Activated effector memory CD4-positive, alpha-beta T cell treated with anti-CD3 and anti-CD28 coated beads, Interleukin-2, amount 50 U/mL, for 16 hours (primary cell): ENCODE data around the gene SETBP1.

ENCODE experiments used
- DNase-seq: peaks from one replicate; pipeline ENCODE4 v3.0.0-alpha.2; 2020

Gene SETBP1

DNA sequence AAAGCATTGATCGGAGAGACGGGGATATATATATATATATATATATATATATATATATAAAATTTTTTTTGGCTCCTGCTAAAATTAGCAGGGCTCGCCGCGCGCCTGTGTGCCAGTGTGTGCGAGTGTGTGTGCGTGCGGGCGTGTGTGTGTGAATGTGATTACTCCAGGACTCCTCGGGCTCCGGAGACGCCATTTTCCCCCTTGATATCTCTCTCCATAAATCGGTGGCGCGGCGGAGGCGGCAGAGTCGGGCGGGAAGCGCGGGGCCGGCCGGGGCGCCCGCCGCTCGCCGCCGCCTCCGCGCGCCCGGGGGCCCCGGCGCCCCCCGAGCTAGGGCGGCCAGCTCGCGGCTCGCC is 795 bp upstream of the SETBP1 start:
- DNase-seq: peak; percentile 68

DNA sequence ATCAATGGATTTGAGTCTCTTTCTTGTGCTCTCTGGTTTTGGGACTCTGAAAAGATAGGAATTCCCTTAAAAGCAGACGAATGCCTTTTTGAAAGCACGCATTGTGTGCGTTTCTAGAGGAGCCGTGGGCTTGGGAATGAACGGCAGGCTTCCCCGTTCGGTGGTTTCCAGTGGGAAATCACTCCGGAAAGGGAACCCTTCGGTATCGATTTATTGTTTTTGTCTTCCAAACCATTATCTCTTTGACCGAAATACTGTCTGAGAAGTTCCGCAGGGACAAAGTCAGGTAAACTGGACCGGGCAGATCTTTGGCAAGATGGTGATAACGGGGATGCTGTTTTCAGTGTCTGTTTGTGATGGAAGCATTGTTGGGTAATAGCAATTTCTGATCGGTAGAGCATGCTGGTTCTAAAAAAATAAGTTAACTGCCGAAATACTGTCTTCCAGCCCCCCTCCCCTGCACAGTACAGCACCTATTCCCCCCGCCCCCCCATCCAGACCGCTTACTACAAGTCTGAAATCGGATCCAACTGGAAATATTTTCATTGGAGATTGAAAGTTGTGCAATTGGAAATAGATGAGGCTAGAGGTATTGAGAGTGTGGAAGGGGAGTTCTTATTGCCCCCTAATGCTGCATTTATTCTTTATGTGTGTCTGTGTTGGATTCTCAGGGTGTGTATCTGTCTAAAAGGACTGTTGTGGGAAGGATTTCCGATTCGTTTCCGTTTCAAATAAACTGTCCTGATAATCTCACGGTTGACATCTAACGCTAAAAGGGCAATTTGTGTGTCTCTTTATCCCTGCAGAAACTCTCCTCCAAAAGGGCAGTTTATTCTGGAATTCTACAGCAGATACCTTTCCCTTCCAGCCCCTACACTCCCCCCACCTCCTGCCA is 635 bp downstream of the SETBP1 start:
- no peak for DNase-seq

DNA sequence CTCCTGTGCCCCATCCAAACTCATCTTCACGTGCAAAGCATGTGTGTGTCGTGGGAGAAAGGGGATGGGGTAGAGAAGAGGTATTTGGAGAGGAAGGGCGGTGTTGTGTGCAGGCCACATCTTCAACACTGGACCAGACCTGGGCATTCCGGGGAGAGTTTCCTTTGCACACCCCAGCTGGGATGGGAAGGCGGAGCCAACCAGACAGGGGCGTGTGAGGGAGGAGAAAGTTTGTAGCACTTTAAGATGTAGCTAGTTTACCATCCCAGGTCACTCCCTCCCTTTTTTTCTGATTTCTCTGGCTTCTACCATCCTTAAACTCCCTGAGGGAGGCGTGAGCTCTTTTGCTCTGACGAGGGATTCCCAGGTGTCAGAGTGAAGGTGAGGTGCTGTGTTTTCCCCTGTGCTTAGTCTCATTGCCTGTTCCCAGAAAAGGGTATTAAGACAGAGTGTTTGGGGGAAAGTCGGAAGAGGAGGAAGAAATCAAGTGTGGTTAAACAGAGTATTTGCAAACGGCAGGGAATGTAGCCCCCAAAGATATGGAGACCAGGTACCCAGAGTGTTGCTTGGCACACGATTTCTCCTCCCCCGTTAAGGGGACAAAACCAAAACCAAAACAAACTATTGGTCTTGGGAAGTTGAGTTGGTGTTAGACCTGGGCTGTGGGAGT is 1.6 kb downstream of the SETBP1 start:
- DNase-seq: no peak

DNA sequence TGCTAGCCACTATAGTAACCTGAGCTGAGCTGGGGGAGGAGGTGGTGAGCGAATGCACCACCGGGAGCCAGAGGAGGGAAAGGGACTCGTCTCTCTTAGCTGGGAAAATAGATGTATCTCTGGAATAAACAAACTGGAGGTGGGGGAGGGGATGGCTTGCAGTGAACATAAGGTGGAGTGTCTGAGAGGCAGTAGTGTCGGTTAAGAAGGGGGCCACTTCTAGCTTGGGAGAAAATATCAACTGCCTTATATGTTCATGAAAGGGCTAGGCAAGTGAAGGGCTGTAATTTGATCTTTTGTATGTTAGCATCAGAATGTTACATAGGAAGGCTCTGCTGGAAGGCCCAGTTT is 2.2 kb downstream of the SETBP1 start:
- no peak for DNase-seq

DNA sequence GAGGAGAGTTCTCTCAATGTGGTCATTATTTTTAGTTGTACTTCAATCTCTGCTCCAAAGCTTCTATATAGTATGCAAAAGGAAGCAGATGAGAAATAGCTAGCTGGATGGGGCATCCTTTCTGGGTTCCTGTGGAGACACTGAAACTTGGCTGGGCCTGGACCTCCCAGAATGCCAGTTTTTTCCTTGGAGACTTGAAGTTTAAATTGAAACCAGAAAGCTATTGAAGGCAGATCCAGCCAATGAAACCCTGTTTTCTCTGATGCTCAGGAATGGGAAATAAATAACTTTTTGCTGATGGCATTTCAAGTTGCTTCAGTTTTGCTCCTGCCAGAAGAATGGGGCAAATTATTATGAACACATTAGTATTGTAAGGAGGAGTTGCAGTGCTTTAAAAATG is 2.9 kb downstream of the SETBP1 start:
- no peak for DNase-seq

DNA sequence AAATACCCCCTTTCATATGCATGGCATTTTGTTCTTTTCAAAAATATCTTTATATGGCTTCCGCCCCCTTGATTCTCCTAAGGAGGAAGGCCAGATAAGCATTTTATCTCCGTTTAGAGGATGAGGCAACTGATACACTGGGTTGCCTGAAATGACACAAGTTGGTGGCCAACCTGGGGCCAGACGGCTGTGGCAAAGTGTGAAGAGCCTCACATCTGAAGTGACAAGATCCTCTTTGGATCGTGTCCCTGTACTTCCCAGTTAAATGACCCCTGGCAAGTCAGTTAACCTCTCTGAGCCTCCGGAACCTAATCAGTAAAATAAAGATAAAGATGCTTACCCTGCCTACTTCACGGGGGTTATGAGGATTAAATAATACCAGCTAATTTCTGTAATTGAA is 4.6 kb downstream of the SETBP1 start:
- DNase-seq: no peak

DNA sequence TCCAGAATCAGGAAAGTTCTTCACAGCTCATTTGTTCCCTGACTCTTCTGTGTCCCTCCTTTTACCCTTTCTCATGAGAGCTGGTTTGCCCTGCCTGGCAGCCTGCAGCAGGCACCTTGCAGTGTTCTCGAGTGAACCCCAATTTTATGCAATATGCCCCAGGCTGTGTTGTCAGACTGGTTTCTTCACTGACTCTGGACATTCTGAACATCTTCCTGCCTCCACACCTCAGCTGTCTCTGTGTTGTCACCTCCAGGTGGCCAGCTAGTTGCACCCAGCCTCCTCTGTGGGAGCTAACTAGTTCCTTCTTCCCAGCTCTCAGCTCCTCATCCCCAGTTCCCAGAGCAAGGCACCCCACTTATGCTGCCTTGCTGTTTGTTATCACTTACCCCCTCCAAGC is 5.5 kb downstream of the SETBP1 start:
- no peak for DNase-seq

DNA sequence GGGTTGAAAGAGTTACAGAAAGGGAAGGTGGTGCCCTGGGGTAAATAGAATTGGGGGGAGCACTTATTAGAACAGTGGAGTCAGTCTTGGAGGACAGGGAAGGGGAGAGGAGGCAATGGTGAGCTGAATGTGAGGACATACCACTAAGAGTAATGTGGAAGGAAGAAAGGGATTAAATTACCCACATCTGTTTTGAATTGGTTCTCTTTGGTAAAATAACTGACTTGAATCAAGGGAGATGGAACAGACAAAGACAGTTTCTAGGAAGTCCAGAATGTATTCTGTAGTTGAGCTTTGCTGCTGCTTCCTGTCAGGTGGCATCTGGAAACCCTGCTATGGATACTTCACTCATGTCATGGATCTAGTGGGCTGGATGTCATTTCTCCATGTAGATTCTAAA is 6.7 kb downstream of the SETBP1 start:
- DNase-seq: no peak

DNA sequence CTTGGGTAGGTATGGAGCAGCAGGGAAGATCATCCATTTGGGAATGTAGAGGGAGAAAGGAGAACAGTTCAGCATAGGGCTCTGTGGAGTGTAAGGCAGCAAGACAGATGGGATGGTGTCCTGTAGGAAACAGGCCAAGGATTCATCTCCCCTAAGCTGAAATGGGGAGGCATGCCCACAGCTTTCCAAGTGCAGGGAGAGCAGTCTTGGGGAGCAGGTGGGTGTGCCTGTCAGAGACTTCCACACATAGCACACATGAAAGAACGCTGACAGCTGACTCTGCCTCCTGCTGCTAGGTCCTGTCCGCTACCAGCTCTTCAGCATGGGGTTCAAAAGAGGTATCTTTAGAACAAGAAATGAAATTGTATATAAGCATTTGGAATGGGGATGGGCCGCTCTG is 9.0 kb downstream of the SETBP1 start:
- no peak for DNase-seq

DNA sequence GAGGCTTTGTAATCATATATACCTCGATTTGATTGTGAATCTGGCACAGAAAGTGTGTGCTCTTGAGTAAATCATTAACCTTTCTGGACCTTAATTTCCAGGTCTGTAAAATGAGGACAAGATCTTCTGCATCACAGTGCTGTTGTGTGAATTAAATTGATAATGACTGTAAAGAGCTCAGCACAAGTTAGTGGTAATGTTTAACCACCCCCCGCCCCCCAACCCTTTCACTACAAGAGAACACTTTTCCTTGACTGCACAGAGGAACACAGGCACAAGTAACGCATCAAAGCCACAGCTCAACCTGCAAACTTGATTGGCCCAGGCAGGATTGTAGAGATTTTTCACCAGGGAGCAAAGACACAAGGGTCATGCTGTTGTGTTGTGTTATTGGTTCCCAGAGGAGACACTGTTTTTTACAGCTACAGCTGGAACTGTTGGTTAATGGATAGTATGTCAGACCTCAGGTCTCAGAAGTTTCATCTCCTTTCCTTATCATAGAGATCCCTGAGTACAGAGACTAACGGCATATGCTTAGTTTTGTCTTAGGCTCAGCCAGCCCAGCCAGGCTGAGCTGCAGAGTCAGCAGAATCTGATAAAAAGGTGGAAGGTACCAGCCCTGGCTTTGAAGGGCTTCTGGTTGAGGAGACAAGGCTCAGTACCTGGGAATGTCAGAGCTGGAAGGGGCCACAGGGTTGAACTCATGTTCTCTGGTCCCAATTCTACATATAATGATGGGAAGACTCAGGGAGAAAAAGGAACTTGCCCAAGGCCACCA is 10.6 kb downstream of the SETBP1 start:
- no peak for DNase-seq

DNA sequence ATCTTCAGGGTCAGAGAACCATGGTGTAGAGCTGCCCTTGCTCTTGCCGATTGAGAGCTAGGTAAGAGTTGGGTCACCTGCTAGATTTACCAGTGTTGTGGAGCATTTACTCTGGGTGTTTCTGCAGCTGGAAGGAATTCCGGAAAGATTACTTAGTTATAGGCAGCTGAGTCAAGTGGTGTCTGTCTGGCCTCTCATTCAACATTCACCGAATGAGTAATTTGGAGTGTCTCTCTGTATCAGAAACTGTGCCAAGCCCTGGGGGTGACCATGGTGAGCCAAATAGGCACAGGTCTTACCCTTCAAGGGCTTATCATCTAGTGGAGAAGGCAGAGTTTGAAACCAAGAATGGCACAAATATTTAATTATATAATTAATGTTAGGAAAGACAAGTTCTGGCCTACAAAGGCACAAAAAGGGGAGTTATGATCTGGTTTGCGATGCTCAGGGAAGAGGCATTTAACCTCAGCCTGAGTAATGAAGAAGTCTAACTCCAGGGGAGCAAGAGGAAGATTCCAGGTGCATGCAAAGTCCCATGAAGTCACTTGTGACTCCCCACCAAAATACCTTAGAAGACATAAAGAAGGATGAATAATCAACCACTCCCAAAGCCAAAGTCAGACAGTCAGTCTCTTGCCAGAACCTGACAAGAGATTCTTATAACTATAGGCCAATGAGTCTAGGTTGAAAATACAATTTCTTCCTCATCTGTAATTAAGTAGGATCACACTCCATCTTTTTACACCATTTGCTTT is 12.5 kb downstream of the SETBP1 start:
- no peak for DNase-seq

DNA sequence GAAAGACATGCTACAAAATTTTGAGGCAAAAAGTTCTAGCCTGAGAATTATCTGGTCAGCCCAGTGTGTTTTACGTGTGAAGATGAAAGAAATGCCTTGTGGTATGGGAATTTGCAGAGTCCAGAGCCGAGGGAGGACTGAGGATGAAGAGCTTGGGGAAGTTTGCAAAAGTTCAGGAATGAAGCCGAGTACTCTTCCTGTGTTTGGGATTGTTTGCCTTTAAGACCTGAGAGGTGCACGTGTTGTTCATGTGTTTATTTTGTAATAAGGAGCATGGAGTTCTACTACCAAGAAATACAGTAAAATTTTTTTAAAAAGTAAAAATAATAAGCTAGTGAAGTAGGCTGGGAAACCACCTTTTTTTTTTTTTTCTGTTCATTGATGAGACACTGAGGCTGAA is 14.8 kb downstream of the SETBP1 start:
- DNase-seq: no peak

DNA sequence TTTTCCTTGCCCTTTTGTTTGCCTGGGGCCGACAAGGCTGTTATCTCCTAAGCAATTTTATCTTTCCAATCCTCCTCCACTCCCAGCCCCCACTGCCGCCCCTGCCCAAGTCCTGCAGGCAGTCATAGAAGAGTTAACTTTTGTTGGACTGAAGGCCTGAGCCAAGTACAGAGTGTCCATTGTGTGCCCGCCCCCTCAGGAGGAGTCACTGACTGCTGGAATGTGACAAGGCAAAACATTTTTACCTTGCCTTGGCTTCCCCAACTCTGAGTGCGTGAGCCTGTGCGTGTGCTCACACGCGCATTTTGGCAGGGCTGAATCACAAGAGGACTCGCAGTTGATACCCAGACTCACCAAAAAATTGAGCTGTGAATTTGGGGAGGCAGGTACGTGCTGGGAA is 16.2 kb downstream of the SETBP1 start:
- no peak for DNase-seq

DNA sequence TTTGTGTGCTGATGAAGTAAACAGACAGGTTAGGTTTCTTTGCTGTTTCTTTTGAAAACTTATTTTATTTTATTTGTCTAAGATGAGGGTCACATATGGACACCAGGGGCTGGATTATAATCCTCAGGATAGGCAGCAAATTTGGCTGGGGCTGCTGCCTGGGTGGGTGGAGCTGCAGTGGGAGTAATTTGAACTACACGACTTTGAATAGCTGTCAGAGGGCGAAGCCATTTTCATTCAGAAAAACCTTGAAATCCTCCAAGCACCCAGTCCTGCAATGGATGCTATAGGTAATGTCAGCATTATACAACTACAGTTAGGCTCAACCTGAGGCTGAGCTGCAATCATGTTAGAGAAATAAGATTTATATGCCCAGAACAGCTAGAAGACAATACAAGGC is 16.6 kb downstream of the SETBP1 start:
- no peak for DNase-seq

DNA sequence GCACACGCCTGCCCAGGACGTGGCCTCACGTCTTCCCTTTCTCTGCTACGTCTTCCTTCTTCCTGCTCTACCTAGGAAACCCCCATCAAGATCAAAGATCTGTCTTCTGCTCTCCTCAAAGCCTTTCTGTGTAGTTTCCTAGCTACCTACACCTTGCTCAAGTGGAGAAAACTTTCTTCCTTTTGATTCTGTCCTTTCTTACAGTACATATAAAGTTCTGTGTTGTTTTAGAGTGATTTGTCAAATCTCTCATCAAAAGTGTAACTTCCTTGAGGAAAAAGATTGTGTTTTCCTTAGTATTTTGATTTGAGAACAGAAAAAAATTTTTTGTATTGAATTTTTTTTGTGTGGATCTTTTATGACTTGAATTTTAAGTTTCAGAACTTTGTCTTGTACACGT is 17.8 kb downstream of the SETBP1 start:
- DNase-seq: no peak

DNA sequence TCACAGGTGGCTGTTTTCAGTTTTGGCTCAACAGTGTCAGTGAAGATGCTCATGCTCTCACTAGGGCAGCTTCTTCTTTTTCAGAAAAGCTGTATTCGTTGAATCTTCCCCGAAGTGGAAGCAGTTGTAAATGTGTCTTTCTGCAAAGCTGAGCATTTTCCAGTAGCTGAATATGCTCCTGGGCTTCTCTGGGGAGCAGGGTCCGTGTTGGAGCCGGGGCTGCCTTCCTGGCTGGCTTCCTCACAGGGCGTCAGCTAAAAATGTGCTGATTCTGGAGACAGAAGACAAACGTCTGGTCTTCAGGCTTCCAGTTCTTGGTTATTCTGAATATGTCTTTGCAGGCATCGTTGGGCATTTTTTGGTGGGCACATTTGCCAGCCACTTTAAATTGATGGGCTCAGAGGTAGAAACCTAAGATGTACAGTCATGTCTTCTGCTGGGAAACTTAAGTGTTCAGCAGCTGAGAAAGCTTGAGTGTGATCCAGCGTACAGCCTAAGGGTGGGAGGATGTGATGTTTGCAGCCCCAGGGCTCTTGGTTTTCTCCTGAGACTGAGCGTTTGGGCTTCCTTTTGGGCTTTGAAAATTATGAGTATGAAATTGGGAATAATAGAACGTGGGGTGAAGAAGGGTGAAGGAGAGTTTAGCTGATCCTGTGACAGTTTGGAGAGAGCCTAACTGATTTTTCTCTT is 19.0 kb downstream of the SETBP1 start:
- no peak for DNase-seq

DNA sequence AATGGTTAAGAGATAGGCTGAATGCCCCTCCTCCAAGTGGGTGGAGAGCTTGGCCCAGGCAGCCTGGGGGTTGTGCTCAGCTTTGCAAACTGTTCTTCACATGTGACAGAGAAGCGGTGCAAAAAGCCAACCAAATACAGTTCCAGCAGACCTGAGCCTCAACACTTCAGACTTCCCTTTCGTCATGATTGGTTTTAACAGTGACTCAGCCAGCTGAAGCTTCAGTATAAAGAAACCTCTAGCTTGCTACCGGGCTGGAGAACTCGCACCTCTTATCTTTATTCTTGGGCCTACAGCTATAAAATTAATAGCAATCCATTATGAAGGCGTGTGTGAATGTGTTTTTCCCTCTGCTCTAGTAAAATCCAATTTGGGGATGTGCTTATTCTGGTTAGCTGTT is 20.0 kb downstream of the SETBP1 start:
- DNase-seq: no peak

DNA sequence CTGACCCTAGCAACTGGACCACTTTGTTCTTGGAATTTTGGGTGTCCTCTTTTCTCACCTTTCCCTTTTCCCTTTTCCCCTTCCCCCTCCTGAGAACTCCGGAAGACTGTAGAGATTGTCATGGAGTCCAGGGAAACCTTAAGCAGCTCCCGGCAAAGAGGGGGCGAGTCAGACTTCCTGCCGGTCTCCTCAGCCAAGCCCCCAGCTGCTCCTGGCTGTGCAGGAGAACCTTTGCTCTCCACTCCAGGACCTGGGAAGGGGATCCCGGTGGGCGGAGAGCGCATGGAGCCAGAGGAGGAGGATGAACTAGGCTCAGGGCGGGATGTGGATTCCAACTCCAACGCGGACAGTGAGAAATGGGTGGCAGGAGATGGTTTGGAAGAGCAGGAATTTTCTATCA is 20.5 kb downstream of the SETBP1 start:
- no peak for DNase-seq

DNA sequence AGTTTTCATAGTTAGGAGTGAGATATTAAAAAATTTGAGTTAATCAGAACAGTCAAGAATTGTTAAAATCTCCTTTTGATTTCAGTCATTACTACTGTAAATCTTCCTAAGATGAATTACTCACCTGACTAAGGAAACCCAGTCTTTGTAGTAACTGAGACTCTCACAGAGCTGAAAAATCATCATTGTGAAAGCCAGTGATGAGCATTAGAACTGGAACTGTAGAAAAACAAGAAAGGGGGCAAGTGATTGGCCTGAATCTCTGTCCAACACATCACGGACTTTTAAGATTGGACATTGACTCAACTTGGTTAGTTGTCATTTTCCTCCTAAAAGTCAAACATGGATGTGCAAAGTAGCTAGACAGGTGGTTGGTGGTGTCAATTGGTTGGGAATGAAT is 21.9 kb downstream of the SETBP1 start:
- no peak for DNase-seq

DNA sequence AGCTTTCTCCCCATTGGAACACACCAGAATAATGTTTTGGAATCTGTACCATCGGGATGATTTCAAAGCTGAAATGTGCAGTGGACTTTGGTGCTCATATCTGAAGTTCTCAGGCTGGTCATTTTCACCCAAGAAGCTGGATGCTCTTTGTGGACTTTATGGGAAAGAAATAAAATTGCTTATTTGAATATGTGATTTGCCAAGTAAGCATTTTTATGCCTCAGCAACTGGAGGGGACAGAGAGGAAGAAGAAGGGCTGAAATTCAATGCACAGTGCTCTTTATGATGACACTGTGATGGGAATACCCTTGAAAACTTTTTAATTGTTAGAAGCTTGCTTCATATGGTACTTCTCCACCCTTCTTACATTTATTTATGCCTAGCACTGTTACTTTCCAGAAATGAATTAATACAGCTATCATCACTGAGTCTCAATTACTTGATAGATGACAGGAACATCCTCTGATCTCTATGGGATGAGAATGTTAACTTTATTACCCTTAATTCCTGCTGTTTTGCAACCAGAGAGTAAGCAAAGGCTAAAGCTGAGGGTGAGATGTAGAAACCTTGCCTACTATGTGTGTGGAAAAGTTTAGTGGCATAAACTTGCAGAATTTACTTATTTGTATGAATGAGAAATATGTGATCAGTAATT is 23.6 kb downstream of the SETBP1 start:
- no peak for DNase-seq

DNA sequence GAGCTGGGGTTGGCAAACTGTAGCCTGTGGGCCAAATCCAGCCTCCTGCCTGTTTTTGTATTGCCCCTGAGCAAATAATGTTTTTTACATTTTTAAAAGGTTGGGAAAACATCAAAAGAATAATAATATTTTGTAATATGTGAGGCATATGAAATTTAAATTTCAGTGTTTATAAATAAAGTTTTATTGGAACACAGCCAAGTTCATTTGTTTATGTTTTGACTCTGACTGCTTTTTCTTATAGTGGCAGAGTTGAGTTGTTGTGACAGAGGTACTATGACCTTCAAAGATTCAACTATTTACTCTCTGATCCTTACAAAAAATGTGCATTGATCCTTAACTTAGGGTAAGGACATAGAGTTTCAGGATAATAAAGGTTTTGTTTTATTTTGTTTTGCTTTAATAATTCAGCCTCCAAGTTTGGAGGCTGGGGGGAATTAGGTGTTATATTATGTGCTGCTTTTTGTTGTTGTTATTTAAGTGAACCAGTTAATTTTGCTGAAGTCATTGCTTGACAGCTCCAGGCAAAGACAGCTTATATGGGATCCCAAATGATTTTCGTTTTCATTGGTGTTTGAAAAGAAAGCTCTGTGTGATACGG is 24.5 kb downstream of the SETBP1 start:
- DNase-seq: no peak
